DMS 273 treated with DMSO at 0.1 percent for 48 hours (cell line): ENCODE measurements around the gene SORCS2.

Experiments
- DNase-seq: peaks from one replicate; lab custom pipeline; 2025; lab: John Stamatoyannopoulos, UW

SORCS2 gene

GRCh38 chr4:7714176-7714575 is 521.8 kb downstream of the SORCS2 start:
- DNase-seq = no peak

- no peak for DNase-seq
Measured at GRCh38 chr4:7714738-7715137, 522.4 kb downstream of the SORCS2 start.

- no peak for DNase-seq
Measured at GRCh38 chr4:7715271-7716009, 523.1 kb downstream of the SORCS2 start.

GRCh38 chr4:7716010-7716721 is 523.8 kb downstream of the SORCS2 start:
- no peak for DNase-seq

- DNase-seq = no peak
Measured at GRCh38 chr4:7717161-7717560, 524.8 kb downstream of the SORCS2 start.

- no peak for DNase-seq
Measured at GRCh38 chr4:7717946-7718490, 525.7 kb downstream of the SORCS2 start.

GRCh38 chr4:7719354-7720174 is 527.2 kb downstream of the SORCS2 start:
- no peak for DNase-seq

GRCh38 chr4:7721984-7722551 is 529.7 kb downstream of the SORCS2 start:
- DNase-seq = no peak

GRCh38 chr4:7722766-7723387 is 530.5 kb downstream of the SORCS2 start:
- DNase-seq = no peak

GRCh38 chr4:7723625-7724024 is 531.3 kb downstream of the SORCS2 start:
- DNase-seq = no peak

GRCh38 chr4:7725951-7726350 is 533.6 kb downstream of the SORCS2 start:
- DNase-seq = no peak

GRCh38 chr4:7726665-7727413 is 534.5 kb downstream of the SORCS2 start:
- DNase-seq = no peak

- DNase-seq = no peak
Measured at GRCh38 chr4:7727749-7728148, 535.4 kb downstream of the SORCS2 start.

- no peak for DNase-seq
Measured at GRCh38 chr4:7731437-7731836, 539.1 kb downstream of the SORCS2 start.

- no peak for DNase-seq
Measured at GRCh38 chr4:7732263-7732662, 539.9 kb downstream of the SORCS2 start.

GRCh38 chr4:7733201-7733600 is 540.9 kb downstream of the SORCS2 start:
- no peak for DNase-seq

GRCh38 chr4:7733801-7734650 is 541.7 kb downstream of the SORCS2 start:
- DNase-seq = no peak

- no peak for DNase-seq
Measured at GRCh38 chr4:7734651-7735260, 542.4 kb downstream of the SORCS2 start.

- DNase-seq = no peak
Measured at GRCh38 chr4:7735395-7735794, 543.1 kb downstream of the SORCS2 start.

- no peak for DNase-seq
Measured at GRCh38 chr4:7735961-7736360, 543.6 kb downstream of the SORCS2 start.
